Vagina (tissue), 2 donors: ENCODE data around the gene ESR1.

ENCODE experiments used
- POLR2AphosphoS5 ChIP-seq, 2 donors: sonication (generic); formaldehyde crosslinking; IDR thresholded peaks; one replicate each; pipeline ENCODE4 v1.9.0; 2017; ENCODE audit warnings: antibody characterized with exemption in 2 of 2, mild to moderate bottlenecking in 2 of 2, low read depth in 1 of 2; ENCODE audit not compliant: insufficient read depth in 1 of 2
- TF ChIP-seq, protein P1 (sequence below), 3 experiments: fragments of 450-650 bp in 2 of 3; fragments of 200-600 bp in 1 of 3; sonication (generic) in 1 of 3; IDR thresholded peaks; one replicate each; pipeline ENCODE4 v1.5.1; 2017 to 2019; ENCODE audit warnings: antibody characterized with exemption in 3 of 3, mild to moderate bottlenecking in 2 of 3, moderate library complexity in 2 of 3

GRCh38 chr6:152008779-152009178, 201.3 kb downstream of the ESR1 start:
- TF ChIP-seq, protein P1, sequence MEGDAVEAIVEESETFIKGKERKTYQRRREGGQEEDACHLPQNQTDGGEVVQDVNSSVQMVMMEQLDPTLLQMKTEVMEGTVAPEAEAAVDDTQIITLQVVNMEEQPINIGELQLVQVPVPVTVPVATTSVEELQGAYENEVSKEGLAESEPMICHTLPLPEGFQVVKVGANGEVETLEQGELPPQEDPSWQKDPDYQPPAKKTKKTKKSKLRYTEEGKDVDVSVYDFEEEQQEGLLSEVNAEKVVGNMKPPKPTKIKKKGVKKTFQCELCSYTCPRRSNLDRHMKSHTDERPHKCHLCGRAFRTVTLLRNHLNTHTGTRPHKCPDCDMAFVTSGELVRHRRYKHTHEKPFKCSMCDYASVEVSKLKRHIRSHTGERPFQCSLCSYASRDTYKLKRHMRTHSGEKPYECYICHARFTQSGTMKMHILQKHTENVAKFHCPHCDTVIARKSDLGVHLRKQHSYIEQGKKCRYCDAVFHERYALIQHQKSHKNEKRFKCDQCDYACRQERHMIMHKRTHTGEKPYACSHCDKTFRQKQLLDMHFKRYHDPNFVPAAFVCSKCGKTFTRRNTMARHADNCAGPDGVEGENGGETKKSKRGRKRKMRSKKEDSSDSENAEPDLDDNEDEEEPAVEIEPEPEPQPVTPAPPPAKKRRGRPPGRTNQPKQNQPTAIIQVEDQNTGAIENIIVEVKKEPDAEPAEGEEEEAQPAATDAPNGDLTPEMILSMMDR (IDR thresholded peaks at IDR 0.05): no peak
- no peak for TF ChIP-seq POLR2AphosphoS5 (IDR thresholded peaks at IDR 0.05; ENCODE audit: insufficient read depth in 1 of 2, low read depth in 1 of 2)
